ENCODE results near the gene SYT1.

SYT1 gene

DNA sequence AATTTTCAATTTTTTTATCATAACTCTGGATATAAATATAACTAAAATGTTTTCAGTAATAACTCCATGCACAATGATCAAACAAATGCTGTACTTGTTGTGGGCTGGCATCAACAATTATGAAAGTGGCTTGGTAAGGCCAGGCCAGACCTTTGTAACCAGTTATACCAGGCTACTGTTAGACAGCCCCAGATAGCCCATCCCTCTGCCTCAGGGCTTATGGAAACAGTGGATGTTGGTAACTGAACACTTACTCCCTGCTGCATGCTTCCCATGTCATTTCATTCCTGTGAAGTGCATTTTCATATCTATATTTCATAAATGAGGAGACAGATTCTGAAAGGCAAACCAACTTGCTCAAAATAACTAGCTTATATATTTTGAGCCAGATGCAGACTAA, 195.0 kb downstream of the SYT1 start:
- no peak overlapping the region for H3K4me3 ChIP-seq (ENCODE audit: low read depth, low read length)
- DNase-seq (ENCODE audit: low read depth) = no peak
- TF ChIP-seq MYC (IDR thresholded peaks at IDR 0.05; ENCODE audit: low read depth, low read length) (no peak), POLR2A (IDR thresholded peaks at IDR 0.05; ENCODE audit: extremely low read depth, insufficient read length) (no peak)
- TF ChIP-seq, protein P1, sequence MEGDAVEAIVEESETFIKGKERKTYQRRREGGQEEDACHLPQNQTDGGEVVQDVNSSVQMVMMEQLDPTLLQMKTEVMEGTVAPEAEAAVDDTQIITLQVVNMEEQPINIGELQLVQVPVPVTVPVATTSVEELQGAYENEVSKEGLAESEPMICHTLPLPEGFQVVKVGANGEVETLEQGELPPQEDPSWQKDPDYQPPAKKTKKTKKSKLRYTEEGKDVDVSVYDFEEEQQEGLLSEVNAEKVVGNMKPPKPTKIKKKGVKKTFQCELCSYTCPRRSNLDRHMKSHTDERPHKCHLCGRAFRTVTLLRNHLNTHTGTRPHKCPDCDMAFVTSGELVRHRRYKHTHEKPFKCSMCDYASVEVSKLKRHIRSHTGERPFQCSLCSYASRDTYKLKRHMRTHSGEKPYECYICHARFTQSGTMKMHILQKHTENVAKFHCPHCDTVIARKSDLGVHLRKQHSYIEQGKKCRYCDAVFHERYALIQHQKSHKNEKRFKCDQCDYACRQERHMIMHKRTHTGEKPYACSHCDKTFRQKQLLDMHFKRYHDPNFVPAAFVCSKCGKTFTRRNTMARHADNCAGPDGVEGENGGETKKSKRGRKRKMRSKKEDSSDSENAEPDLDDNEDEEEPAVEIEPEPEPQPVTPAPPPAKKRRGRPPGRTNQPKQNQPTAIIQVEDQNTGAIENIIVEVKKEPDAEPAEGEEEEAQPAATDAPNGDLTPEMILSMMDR (IDR thresholded peaks at IDR 0.05; ENCODE audit: low read depth, low read length) = no peak
- TF ChIP-seq, protein P2, sequence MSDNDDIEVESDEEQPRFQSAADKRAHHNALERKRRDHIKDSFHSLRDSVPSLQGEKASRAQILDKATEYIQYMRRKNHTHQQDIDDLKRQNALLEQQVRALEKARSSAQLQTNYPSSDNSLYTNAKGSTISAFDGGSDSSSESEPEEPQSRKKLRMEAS (IDR thresholded peaks at IDR 0.05; ENCODE audit: low read depth, low read length) = no peak

DNA sequence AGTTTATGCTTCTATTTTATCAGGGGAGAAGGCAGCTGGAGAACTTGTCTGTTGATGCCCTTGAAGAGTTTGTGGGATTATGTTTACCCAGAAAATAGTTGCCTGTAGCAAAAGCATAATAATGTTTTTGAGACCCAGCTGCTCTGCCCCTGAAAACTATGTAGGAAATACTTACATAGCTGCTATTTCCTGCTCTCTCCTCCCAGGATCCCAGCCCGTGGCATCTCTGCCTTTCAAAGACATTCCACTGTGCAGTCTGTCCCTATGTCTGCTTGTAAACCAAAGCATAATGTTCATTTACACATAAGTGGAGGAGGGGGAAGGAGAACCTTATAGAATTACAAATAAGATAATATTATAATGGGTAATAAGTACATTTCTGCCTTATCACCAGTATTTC, 198.7 kb downstream of the SYT1 start:
- no peak for DNase-seq (ENCODE audit: low read depth)

DNA sequence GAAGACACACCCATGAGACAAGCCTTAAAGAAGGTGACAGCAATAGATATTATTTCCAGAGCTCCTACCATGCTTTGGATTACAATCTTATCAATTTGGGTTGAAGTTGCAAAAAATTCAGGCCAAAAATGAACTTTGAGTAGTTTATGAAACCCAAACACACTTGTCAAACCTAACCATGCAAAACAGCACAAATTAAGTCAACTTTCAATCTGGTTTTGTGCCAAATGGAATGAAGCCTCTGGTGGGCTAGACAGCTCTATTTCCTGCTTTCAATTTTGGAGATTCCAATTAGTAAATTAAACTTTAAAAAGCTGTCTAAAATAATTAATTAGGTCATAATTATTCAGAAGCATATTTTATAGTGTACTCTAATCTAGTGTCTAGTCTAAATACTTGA, 203.4 kb downstream of the SYT1 start:
- TF ChIP-seq POLR2A (IDR thresholded peaks at IDR 0.05; ENCODE audit: extremely low read depth, insufficient read length) = no peak
- TF ChIP-seq, protein P2 (IDR thresholded peaks at IDR 0.05; ENCODE audit: low read depth, low read length) = no peak
- TF ChIP-seq, protein P1 (IDR thresholded peaks at IDR 0.05; ENCODE audit: low read depth, low read length) = no peak
- no peak for TF ChIP-seq MYC (IDR thresholded peaks at IDR 0.05; ENCODE audit: low read depth, low read length)
- no peak for DNase-seq (ENCODE audit: low read depth)
- H3K4me3 ChIP-seq (ENCODE audit: low read depth, low read length) = no peak overlapping the region

More for the DNA sequence above, 198.7 kb downstream of the SYT1 start:
- H3K4me3 ChIP-seq (ENCODE audit: low read depth, low read length) = no peak overlapping the region
- TF ChIP-seq, protein P1 (IDR thresholded peaks at IDR 0.05; ENCODE audit: low read depth, low read length) = no peak
- TF ChIP-seq MYC (IDR thresholded peaks at IDR 0.05; ENCODE audit: low read depth, low read length) (no peak), POLR2A (IDR thresholded peaks at IDR 0.05; ENCODE audit: extremely low read depth, insufficient read length) (no peak)
- TF ChIP-seq, protein P2 (IDR thresholded peaks at IDR 0.05; ENCODE audit: low read depth, low read length) = no peak

DNA sequence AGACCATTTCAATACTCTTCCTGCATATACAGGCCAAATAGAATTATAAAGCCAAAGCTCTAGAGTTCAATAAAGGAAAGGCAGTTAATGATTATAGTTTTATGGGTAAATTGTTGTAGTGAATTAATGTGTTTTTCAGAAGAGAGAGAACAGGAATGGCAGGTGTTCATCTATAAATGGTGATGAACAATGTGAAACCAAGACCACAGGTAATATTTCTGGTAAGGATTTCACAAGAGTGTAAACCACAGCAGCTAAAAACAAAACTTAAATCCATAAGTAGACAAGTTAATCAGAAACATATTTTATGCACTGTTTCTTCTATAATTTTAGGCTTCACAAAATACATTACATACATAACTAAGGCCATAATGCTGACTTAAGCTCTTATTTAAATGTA, 204.4 kb downstream of the SYT1 start:
- no peak overlapping the region for H3K4me3 ChIP-seq (ENCODE audit: low read depth, low read length)
- TF ChIP-seq MYC (IDR thresholded peaks at IDR 0.05; ENCODE audit: low read depth, low read length) (no peak), POLR2A (IDR thresholded peaks at IDR 0.05; ENCODE audit: extremely low read depth, insufficient read length) (no peak)
- TF ChIP-seq, protein P2 (IDR thresholded peaks at IDR 0.05; ENCODE audit: low read depth, low read length) = no peak
- TF ChIP-seq, protein P1 (IDR thresholded peaks at IDR 0.05; ENCODE audit: low read depth, low read length) = no peak
- DNase-seq (ENCODE audit: low read depth) = no peak

DNA sequence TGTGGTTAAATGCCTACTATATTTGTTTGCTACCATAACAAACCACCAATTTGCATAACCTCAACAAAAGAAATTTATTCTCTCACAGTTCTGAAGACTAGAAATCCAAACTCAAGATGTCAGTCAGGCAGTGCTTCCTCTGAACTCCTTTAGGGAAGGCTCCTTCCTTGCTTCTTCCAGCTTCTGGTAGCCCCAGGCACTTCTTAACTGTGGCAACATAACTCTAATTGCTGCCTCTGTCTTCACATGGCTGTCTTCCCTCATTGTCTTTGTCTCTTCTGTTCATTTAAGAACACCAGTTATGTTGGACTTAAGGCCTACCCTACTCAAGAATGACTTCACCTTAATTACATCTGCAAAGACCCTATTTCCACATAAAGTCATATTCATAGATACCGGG, 206.9 kb downstream of the SYT1 start:
- TF ChIP-seq, protein P2 (IDR thresholded peaks at IDR 0.05; ENCODE audit: low read depth, low read length) = no peak
- TF ChIP-seq MYC (IDR thresholded peaks at IDR 0.05; ENCODE audit: low read depth, low read length) (no peak), POLR2A (IDR thresholded peaks at IDR 0.05; ENCODE audit: extremely low read depth, insufficient read length) (no peak)
- TF ChIP-seq, protein P1 (IDR thresholded peaks at IDR 0.05; ENCODE audit: low read depth, low read length) = no peak
- no peak for DNase-seq (ENCODE audit: low read depth)
- no peak overlapping the region for H3K4me3 ChIP-seq (ENCODE audit: low read depth, low read length)

DNA sequence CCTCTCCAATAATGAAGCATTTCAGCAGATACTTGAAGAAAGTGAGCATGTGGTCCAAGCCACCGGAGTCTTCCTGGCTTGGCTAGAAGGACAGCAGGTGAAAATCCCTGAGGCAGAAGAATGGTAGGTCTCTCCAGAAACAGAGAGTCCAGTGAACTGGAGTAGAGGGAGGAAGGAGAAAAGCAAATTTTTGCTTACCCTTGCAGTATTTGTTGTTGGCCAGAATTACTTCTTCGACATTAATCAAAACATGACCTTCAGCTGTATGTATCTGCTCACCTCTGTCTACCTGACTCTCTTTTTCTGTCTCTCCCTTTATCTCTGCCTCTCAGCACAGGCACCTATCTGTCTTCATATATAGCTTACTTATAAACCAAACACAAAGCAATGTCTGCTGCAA, 208.9 kb downstream of the SYT1 start:
- H3K4me3 ChIP-seq (ENCODE audit: low read depth, low read length) = no peak overlapping the region
- TF ChIP-seq MYC (IDR thresholded peaks at IDR 0.05; ENCODE audit: low read depth, low read length) (no peak), POLR2A (IDR thresholded peaks at IDR 0.05; ENCODE audit: extremely low read depth, insufficient read length) (no peak)
- TF ChIP-seq, protein P2 (IDR thresholded peaks at IDR 0.05; ENCODE audit: low read depth, low read length) = no peak
- TF ChIP-seq, protein P1 (IDR thresholded peaks at IDR 0.05; ENCODE audit: low read depth, low read length) = no peak
- no peak for DNase-seq (ENCODE audit: low read depth)
